HEK293 (cell line): ENCODE data around the gene EFNA2.

Source experiments
- GLI4 ChIP-seq: fragments of 450-650 bp; formaldehyde crosslinking; IDR thresholded peaks from 2 replicates; pipeline ENCODE4 v1.5.1; 2016; ENCODE audit warnings: missing biosample characterization, missing genetic modification characterization
- GLIS1 ChIP-seq: fragments of 450-650 bp; formaldehyde crosslinking; IDR thresholded peaks from 2 replicates; pipeline ENCODE4 v1.5.1; 2016; ENCODE audit warnings: missing biosample characterization, missing genetic modification characterization
- GLIS2 ChIP-seq: fragments of 450-650 bp; formaldehyde crosslinking; IDR thresholded peaks from 2 replicates; pipeline ENCODE4 v1.5.1; 2016; ENCODE audit warnings: missing biosample characterization, missing genetic modification characterization
- INSM2 ChIP-seq: fragments of 450-650 bp; formaldehyde crosslinking; IDR thresholded peaks from 2 replicates; pipeline ENCODE4 v1.5.1; 2016; ENCODE audit warnings: missing biosample characterization, missing genetic modification characterization
- KLF9 ChIP-seq: fragments of 450-650 bp; formaldehyde crosslinking; IDR thresholded peaks from 2 replicates; pipeline ENCODE4 v1.5.1; 2016; ENCODE audit warnings: missing biosample characterization, missing genetic modification characterization, low read depth
- PRDM2 ChIP-seq: fragments of 450-650 bp; formaldehyde crosslinking; IDR thresholded peaks from 2 replicates; pipeline ENCODE4 v1.5.1; 2016; ENCODE audit warnings: missing biosample characterization, missing genetic modification characterization, borderline replicate concordance
- PRDM4 ChIP-seq: fragments of 450-650 bp; formaldehyde crosslinking; IDR thresholded peaks from 2 replicates; pipeline ENCODE4 v1.5.1; 2017; ENCODE audit warnings: missing biosample characterization, missing genetic modification characterization
- TSHZ1 ChIP-seq: fragments of 450-650 bp; formaldehyde crosslinking; IDR thresholded peaks from 2 replicates; pipeline ENCODE4 v1.5.1; 2016; ENCODE audit warnings: missing biosample characterization, missing genetic modification characterization, borderline replicate concordance
- YY2 ChIP-seq: fragments of 450-650 bp; formaldehyde crosslinking; IDR thresholded peaks from 2 replicates; pipeline ENCODE4 v1.5.1; 2016; ENCODE audit warnings: missing biosample characterization, missing genetic modification characterization
- ZEB2 ChIP-seq: fragments of 450-650 bp; formaldehyde crosslinking; IDR thresholded peaks from 2 replicates; pipeline ENCODE4 v1.5.1; 2016; ENCODE audit warnings: missing biosample characterization, missing genetic modification characterization
- ZNF133 ChIP-seq: fragments of 450-650 bp; formaldehyde crosslinking; IDR thresholded peaks from 2 replicates; pipeline ENCODE4 v1.5.1; 2016; ENCODE audit warnings: missing biosample characterization, missing genetic modification characterization
- ZNF148 ChIP-seq: fragments of 450-650 bp; formaldehyde crosslinking; IDR thresholded peaks from 2 replicates; pipeline ENCODE4 v1.5.0; 2017; ENCODE audit warnings: missing biosample characterization, missing genetic modification characterization, borderline replicate concordance
- ZNF211 ChIP-seq: fragments of 450-650 bp; formaldehyde crosslinking; IDR thresholded peaks from 2 replicates; pipeline ENCODE4 v1.5.1; 2016; ENCODE audit warnings: low read depth, missing biosample characterization, missing genetic modification characterization
- ZNF398 ChIP-seq: fragments of 450-650 bp; formaldehyde crosslinking; IDR thresholded peaks from 2 replicates; pipeline ENCODE4 v1.5.1; 2017; ENCODE audit warnings: missing biosample characterization, missing genetic modification characterization
- ZNF449 ChIP-seq: fragments of 450-650 bp; formaldehyde crosslinking; IDR thresholded peaks from 2 replicates; pipeline ENCODE4 v1.5.1; 2017; ENCODE audit warnings: missing biosample characterization, mild to moderate bottlenecking, missing genetic modification characterization, moderate library complexity
- ZNF585B ChIP-seq: fragments of 450-650 bp; formaldehyde crosslinking; IDR thresholded peaks from 2 replicates; pipeline ENCODE4 v1.5.1; 2016; ENCODE audit warnings: missing biosample characterization, missing genetic modification characterization
- ZNF768 ChIP-seq: fragments of 450-650 bp; formaldehyde crosslinking; IDR thresholded peaks from 2 replicates; pipeline ENCODE4 v1.5.1; 2018; ENCODE audit warnings: missing biosample characterization, mild to moderate bottlenecking, missing genetic modification characterization
- ZNF837 ChIP-seq: fragments of 450-650 bp; formaldehyde crosslinking; IDR thresholded peaks from 2 replicates; pipeline ENCODE4 v1.5.1; 2016; ENCODE audit warnings: missing biosample characterization, missing genetic modification characterization
- ZNF843 ChIP-seq: fragments of 450-650 bp; formaldehyde crosslinking; IDR thresholded peaks from 2 replicates; pipeline ENCODE4 v1.5.1; 2016; ENCODE audit warnings: missing biosample characterization, missing genetic modification characterization

Gene EFNA2

GRCh38 chr19:1237754-1238368, 47.8 kb upstream of the EFNA2 start, which contains the start of gene CBARP (continued):
- TF ChIP-seq TSHZ1 (tag by site-specific recombination) (no peak), ZNF133 (no peak), ZNF837 (tag by site-specific recombination) (no peak), GLIS2 (tag by site-specific recombination) (peak; percentile 85), ZNF449 (no peak), KLF9 (tag by site-specific recombination) (0 out of 2 replicates have a peak, but pooled peaks have one; percentile 33), ZNF843 (tag by site-specific recombination) (no peak), ZNF768 (no peak), ZNF398 (tag by site-specific recombination) (peak; percentile 47), ZEB2 (no peak), PRDM2 (tag by site-specific recombination) (no peak), GLIS1 (tag by site-specific recombination) (peak; percentile 98), ZNF211 (tag by site-specific recombination) (no peak), ZNF148 (tag by site-specific recombination) (no peak), YY2 (tag by site-specific recombination) (no peak), PRDM4 (no peak), INSM2 (no peak), ZNF585B (no peak), GLI4 (tag by site-specific recombination) (no peak)
